GM18517 (cell line): ENCODE data around the gene IGSF3.

Experiments used
- ATAC-seq: cut with Tn5 transposase; IDR thresholded peaks from one replicate; pipeline ENCODE4 v1.9.1; 2021; ENCODE audit warnings: mild to moderate bottlenecking, moderate library complexity; ENCODE audit not compliant: unreplicated experiment

Gene IGSF3

DNA sequence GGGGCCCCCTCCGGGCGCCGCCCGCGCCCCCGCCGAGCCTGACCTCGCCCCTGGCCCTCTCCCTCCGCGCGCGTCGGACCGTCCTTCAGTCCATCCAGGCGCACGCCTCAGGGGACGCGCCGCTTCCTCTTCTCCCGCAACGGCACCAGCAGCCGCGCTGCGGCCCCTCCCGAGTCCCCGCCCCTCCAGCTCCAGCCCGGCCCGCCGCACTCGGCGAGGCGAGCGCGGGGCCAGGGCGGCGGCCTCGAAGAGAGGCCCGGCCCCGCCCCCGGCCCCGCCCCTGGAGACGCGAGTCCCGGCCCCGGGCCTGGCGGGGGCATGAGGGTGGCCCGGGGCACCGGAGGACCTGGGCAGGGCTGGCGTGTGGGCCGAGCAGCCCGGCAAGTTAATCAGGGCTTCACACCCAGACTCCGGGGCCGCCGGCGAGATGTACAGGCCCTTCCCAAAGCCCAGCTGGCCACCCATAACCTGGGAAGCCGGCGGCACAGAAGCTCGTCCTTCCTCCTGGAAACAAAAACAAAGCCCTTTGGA lies at the start of gene IGSF3:
Gene IGSF3 (minus strand): TSS at position 159 of the 531 bp plus-strand sequence. CDS start 1,407 bp downstream, outside the sequence.
- no peak for ATAC-seq

GRCh38 chr1:116717318-116717717 lies 49.8 kb upstream of the IGSF3 start:
- ATAC-seq = no peak

- no peak for ATAC-seq
Measured at GRCh38 chr1:116716391-116716790, 48.9 kb upstream of the IGSF3 start.

DNA sequence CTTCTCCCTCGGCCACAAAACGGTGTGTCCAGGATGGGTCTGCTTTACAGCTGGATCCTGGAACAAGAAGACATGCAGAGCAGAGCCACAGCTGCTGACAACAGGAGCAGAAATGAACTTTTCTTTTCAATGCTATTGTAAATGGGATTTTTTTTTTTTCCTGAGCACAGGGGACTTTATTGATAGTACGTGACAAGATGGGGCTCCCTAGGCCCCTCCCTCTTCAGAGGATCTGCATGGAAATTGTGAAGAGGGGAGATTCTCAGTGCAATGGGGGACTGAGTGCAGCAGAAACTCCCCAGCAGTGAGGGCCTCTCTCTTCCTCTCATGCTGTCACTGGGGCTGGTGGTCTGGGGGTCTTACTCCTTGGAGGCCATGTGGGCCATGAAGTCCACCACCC lies 45.9 kb upstream of the IGSF3 start:
- no peak for ATAC-seq

DNA sequence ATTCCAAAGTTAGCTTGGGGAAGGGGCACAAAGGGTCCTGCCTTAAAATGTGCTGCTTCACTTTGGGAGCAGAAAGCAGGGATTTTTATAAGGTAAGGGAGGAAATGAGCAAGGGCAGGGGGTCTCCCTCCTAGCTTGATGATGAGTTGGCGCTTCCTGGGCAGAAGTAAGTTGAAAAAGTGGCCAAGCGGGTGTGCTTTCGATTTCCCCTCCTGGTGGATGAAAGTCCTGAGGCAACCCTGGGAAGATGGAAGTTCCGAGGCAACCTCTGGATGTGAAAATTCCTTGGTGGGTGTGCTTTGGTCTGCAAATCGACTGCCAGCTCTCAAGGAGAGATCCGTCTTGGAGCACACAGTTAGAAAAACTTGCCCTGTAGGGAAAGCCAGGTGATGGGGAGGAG lies 45.0 kb upstream of the IGSF3 start:
- no peak for ATAC-seq

DNA sequence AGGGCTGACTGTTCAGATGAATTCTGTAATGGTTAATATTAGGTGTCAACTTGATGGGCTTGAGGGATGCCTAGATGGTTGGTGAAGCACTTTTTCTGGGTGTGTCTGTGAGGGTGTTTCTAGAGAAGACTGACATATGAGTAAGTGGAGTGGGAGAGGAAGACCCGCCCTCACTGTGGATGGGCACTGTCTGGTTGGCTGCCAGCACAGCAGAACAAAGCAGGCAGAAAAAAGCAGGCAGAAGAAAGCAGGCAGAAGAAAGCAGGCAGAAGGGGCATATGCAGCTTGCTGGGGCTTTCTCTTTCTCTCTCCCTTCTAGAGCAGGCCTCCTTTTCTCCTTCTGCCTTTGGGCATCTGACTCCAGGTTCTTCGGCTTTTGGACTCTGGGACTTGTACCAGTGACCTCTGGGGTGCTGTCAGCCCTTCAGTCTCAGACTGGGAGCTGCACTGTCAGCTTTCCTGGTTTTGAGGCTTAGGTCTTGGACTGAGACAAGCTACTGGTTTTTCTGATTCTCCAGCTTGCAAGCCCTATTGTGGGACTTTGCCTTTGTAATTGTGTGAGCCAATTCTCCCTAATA lies 43.8 kb upstream of the IGSF3 start:
- ATAC-seq = no peak

DNA sequence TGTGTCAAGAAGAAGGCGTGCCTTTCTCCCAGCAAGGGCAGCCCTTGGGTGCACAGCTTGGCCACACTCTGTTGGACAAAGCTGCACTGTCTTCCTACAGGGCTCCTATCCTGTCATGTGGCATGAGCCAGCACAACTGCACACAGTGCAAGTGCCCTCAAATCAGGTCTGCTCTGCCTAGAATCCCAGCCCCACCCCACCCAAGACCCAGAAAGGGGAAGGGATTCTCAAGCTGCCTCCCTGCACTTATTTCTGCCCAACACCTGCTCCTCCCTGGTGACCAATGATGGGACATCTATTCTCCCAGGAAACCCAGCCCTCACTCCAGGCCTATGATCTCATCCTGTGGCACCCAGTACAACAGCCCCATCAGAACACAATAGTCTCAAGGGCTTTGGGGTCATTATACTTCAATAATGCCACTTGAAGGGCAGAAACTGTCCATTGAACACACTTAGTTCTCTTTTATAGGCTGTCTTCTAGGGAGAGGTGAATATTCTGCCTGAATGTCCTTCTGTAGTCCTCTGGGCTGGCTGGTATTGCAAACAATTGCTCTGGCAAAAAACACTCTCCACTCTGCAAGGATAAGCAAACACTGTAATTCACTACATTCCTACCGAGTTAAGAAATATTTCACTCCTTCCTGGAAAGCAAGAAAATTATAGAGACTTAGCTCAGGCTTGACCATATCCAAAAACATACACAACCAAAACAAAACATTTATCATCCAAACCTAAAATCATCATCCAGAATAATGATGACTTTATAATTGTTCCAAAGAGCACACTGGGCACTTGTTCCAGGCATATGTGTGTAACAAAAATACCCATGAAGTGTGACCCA lies 43.1 kb upstream of the IGSF3 start:
- no peak for ATAC-seq

GRCh38 chr1:116709666-116710167 lies 42.2 kb upstream of the IGSF3 start:
- ATAC-seq = no peak

DNA sequence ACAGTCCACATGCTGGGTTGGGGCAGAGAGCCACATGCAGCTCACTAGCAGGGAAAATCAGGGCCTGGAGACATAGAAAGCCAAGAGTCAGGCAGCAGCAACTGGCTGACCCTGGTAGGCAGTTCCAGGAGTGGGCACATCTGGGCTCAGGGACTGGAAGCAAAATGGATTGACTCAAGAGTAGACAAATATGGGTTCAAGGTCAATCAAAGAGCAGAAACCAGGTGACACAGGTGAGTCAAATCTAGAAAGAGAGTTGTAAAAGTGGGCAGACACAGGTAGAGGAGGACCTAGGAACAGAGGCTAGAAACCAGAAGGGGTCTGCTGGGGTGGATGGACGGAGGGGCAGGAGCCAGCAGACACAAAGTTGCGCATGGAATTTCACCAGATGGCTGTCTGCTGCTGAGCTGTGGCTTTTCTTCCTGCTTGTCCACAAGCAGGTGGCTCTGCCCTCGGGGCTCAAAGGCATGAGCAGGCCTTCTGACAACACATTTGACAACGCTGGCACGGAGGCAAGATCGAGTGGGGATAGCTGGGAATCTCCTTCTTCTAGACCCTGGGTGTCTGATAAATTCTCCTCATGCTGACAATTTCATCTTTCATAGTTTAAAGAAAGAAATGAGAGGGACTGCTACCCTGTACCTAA lies 40.8 kb upstream of the IGSF3 start:
- ATAC-seq = no peak

- ATAC-seq = no peak
Measured at GRCh38 chr1:116706841-116707240, 39.3 kb upstream of the IGSF3 start.

DNA sequence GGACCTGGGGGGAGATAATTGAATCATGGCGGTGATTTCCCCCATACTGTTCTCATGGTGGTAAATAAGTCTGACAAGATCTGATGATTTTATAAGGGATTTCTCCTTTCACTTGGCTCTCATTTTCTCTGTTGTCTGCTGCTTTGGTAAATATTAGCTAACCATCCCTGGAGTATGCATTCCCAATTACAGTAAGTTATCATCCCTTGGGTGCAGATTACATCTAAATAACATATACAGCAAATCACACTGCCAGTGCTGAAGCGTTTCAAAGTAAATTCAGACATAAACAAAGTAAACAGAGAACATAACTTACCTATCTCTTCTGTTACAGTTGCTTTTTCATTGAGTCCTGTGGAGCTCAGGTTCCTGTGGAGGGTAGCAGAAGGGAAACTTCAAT lies 38.6 kb upstream of the IGSF3 start:
- ATAC-seq = no peak

DNA sequence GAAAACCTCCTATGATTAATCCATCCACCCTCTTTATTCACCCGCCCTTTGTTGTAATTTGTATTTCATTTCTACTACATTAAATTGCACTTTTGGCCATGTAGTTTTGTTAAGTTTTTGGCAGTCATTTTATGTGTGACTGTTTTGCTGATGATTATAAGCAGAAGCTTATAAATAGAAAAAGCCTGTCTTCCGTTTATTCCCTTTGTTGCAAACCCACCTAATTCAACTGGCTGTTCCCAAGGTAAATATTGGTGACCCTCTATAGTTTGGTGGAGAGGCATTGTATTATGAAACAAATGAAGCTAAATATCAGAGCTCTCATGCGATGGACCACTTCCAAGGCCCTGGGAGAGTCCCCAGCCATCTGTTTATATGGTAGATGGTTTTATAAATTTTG lies 36.7 kb upstream of the IGSF3 start:
- no peak for ATAC-seq

DNA sequence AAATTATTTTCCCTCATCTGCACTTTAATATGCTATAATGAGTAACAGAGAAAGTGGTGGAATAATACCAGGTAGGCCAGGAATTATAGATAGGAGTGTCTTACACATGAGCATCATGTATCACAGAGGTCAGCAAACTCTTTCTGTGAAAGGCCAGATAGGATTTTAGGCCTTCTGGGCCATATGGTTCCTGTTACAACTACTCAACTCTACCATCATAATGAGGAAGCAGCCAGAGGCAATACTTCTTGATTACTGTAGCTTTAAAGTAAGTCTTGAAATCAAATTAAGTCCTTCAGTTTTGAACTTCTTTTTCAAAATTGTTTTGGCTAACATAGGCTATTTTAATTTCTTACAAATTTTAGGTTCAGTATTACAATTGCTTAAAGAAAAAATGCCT lies 32.1 kb upstream of the IGSF3 start:
- ATAC-seq = no peak

DNA sequence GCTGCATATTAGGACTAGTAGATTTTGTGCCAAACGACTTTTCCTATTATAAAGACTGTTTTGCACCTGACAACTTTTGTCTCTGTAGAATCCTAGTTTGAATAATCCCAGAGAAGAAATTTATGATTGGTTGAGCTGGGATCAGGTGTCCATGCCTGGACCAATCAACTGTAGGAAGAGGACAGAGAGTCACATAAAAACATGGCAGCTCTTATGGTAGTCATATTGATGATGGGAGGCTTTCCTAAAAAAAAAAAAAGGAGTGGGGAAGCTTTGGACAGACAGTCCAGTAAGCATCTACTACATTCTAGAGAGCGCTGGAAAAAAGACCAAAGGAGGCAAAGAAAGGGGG lies 30.7 kb upstream of the IGSF3 start:
- no peak for ATAC-seq

DNA sequence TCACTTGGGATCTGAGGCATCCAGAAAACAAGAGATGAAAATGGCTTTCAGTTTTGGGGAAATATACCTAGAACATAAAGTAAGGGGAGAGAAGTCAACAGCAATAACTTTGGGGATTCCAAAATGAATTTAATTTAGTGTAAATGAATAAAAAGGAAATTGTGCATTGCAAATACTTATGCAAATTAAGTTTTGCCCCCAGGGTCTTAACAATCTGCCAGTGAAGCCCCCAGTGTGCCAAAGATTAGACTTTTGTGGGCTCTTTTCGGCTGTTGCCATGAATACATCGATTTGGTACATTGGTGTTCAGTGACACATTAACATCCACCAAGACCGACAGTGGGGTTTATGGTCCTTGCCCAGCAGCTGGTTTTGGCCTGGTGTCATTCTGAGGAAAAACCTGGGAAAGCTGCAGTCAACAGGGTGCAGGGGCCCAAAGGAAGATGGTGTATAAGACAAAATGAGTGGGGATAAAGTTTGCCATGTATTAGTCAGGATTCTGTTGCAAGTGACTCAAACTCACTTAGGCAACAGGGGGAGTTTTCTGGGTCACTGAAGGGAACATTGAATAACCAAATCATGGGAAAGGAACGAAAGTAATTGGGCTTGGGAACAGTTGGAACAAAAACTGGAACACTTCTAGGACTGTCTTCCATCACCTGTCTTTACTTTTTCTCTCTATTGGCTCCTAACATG lies 30.2 kb upstream of the IGSF3 start:
- ATAC-seq = no peak

- no peak for ATAC-seq
Measured at GRCh38 chr1:116694524-116694923, 27.0 kb upstream of the IGSF3 start.

GRCh38 chr1:116693759-116694480 lies 26.4 kb upstream of the IGSF3 start:
- no peak for ATAC-seq

DNA sequence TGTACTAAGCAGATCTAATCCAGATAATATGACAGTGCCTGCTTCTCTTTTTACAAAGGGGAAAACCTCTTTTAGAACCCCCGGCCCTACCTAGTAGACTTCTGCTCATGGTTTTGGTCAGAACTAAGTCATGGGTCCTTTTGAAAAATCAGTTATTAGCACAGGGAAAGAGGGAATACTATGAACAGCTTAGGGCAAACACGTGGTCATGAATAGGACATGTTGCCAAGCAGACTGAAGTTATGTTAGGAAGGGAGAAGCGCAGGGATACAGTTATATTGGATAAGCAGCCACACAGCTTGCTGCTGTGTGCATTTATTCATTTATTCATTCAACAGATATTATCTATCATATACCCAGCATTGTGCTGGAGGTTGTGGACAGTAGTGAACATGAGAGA lies 25.3 kb upstream of the IGSF3 start:
- no peak for ATAC-seq

DNA sequence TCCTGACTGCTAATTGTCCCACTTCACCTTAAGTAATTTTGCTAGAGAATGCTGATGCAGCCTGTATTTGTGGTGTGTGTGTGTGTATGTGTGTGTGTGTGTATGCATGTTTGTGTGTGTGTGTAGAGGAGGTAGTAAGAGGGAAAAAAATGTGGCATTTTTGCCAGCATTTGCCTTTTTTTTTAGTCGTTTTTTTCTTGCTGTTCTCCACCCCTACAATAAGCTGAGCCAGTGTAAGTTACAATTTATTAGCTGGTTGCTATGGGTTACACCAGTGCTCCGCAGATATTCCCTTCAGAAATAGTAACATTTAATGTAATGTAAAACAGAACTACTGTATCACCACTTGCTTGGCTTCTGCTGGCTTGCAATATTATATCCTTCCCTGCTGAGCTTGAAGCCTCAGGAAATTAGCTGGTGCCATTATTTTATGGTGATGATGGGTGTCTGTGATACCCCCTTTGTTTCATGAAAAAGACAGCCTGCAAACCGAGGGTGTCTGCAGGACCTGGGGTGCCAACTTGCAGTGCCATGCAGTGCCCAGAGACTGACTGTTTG lies 23.4 kb upstream of the IGSF3 start:
- no peak for ATAC-seq

DNA sequence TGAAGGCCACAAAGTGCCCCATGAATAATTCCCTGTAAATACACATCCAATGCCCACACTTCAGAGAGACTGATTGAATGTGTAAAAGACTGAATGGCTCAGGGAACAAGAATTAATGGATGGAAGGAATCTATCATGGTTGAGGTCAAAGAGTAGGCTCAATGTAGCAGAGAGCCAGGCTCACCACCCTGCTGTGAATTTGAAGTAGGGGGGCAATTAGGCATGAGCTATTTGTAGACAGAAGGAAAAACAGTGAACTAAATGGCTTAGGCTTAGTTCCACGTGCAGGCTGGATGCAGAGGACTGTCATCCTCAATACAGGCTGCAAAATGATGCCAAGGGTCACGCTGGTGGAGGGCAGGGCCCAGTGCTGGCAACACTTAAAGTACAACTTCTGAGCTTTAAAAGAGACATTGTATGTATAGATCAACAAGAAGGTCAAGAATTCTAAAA lies 22.9 kb upstream of the IGSF3 start:
- no peak for ATAC-seq
